ENCODE measurements around the gene MGMT.

DNA sequence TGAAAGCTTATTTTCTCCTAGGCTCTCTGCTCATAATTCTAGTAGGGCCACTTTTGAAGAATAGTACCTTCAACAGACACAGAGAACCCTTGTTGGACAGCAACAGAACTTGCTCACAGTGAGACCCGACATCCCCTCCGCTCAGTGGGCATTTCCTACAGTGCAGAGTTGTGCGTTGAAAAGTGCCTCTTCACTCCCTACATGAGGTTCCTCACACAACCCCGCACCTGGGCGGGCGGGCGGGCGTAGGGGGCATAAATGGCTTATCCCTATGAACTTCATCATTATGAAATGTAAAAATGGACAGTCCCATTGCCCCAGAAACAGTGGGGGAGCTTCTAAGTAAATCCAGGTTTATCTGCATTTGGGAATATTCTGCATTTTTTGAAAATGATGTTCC, 174.9 kb downstream of the MGMT start:
- TF ChIP-seq, protein P1, sequence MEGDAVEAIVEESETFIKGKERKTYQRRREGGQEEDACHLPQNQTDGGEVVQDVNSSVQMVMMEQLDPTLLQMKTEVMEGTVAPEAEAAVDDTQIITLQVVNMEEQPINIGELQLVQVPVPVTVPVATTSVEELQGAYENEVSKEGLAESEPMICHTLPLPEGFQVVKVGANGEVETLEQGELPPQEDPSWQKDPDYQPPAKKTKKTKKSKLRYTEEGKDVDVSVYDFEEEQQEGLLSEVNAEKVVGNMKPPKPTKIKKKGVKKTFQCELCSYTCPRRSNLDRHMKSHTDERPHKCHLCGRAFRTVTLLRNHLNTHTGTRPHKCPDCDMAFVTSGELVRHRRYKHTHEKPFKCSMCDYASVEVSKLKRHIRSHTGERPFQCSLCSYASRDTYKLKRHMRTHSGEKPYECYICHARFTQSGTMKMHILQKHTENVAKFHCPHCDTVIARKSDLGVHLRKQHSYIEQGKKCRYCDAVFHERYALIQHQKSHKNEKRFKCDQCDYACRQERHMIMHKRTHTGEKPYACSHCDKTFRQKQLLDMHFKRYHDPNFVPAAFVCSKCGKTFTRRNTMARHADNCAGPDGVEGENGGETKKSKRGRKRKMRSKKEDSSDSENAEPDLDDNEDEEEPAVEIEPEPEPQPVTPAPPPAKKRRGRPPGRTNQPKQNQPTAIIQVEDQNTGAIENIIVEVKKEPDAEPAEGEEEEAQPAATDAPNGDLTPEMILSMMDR (conservative IDR thresholded peaks at IDR 0.05 in 1 of 2, IDR thresholded peaks at IDR 0.05 in 1 of 2; ENCODE audit: low read depth in 1 of 2, low read length in 2 of 2): no peak
- no peak for TF ChIP-seq EZH2 (IDR thresholded peaks at IDR 0.05; ENCODE audit: low read length, missing control alignments)

Measured in fibroblast of lung (primary cell).